Measurements from ENCODE around the gene GALNT13.

DNA sequence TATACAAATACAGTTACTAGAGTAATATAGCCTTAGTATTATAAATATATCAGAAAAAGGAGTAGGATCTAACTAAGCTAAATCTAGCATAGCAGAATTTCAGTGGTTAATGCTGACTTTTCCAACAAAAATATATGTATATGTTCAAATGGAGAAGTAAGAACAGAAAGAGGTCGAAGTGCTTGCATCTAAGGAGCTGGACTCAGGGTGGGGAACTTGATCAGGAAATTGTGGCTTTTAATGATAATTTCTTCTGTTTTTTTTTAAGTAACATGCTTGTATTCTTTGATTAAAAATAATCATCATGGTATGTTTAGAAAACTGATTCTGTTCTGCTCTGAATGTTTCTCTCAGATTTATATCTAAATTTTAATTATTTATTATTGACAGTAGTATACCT lies 327.1 kb downstream of the GALNT13 start:
- TF ChIP-seq, protein P1, sequence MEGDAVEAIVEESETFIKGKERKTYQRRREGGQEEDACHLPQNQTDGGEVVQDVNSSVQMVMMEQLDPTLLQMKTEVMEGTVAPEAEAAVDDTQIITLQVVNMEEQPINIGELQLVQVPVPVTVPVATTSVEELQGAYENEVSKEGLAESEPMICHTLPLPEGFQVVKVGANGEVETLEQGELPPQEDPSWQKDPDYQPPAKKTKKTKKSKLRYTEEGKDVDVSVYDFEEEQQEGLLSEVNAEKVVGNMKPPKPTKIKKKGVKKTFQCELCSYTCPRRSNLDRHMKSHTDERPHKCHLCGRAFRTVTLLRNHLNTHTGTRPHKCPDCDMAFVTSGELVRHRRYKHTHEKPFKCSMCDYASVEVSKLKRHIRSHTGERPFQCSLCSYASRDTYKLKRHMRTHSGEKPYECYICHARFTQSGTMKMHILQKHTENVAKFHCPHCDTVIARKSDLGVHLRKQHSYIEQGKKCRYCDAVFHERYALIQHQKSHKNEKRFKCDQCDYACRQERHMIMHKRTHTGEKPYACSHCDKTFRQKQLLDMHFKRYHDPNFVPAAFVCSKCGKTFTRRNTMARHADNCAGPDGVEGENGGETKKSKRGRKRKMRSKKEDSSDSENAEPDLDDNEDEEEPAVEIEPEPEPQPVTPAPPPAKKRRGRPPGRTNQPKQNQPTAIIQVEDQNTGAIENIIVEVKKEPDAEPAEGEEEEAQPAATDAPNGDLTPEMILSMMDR (IDR thresholded peaks at IDR 0.05; ENCODE audit: insufficient read depth, low read length, poor library complexity, severe bottlenecking), result no peak
- TF ChIP-seq EZH2phosphoT487 (conservative IDR thresholded peaks at IDR 0.05; ENCODE audit: low read length), result no peak

Data from SU-DHL-6 (cell line).